ENCODE measurements around the gene RNU5B-1. TPM values are rescaled to one million over a fixed set of nuclear protein-coding genes. Genes with fewer than 3 reads are reported as not detected.

The RNU5B-1 gene
- total and polyA plus RNA-seq, 4 donors, result not detected

- TF ChIP-seq JUND (IDR thresholded peaks at IDR 0.05) (no peak), ZBTB33 (IDR thresholded peaks at IDR 0.05) (no peak), HNF4A (conservative IDR thresholded peaks at IDR 0.05) (no peak), MAX (IDR thresholded peaks at IDR 0.05) (no peak), NR2F2 (IDR thresholded peaks at IDR 0.05) (no peak), EGR1 (IDR thresholded peaks at IDR 0.05; ENCODE audit: low read depth in 2 of 2) (no peak), FOXA2 (IDR thresholded peaks at IDR 0.05) (no peak), ATF3 (IDR thresholded peaks at IDR 0.05) (no peak), SP1 (IDR thresholded peaks at IDR 0.05) (no peak), YY1 (IDR thresholded peaks at IDR 0.05) (no peak), RAD21 (IDR thresholded peaks at IDR 0.05) (no peak), HNF4G (IDR thresholded peaks at IDR 0.05) (no peak), RXRA (IDR thresholded peaks at IDR 0.05) (no peak), FOXA1 (IDR thresholded peaks at IDR 0.05) (no peak)
- TF ChIP-seq, protein P1, sequence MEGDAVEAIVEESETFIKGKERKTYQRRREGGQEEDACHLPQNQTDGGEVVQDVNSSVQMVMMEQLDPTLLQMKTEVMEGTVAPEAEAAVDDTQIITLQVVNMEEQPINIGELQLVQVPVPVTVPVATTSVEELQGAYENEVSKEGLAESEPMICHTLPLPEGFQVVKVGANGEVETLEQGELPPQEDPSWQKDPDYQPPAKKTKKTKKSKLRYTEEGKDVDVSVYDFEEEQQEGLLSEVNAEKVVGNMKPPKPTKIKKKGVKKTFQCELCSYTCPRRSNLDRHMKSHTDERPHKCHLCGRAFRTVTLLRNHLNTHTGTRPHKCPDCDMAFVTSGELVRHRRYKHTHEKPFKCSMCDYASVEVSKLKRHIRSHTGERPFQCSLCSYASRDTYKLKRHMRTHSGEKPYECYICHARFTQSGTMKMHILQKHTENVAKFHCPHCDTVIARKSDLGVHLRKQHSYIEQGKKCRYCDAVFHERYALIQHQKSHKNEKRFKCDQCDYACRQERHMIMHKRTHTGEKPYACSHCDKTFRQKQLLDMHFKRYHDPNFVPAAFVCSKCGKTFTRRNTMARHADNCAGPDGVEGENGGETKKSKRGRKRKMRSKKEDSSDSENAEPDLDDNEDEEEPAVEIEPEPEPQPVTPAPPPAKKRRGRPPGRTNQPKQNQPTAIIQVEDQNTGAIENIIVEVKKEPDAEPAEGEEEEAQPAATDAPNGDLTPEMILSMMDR (IDR thresholded peaks at IDR 0.05; ENCODE audit: low read depth, low read length, missing input control), result no peak
- TF ChIP-seq, protein P2, sequence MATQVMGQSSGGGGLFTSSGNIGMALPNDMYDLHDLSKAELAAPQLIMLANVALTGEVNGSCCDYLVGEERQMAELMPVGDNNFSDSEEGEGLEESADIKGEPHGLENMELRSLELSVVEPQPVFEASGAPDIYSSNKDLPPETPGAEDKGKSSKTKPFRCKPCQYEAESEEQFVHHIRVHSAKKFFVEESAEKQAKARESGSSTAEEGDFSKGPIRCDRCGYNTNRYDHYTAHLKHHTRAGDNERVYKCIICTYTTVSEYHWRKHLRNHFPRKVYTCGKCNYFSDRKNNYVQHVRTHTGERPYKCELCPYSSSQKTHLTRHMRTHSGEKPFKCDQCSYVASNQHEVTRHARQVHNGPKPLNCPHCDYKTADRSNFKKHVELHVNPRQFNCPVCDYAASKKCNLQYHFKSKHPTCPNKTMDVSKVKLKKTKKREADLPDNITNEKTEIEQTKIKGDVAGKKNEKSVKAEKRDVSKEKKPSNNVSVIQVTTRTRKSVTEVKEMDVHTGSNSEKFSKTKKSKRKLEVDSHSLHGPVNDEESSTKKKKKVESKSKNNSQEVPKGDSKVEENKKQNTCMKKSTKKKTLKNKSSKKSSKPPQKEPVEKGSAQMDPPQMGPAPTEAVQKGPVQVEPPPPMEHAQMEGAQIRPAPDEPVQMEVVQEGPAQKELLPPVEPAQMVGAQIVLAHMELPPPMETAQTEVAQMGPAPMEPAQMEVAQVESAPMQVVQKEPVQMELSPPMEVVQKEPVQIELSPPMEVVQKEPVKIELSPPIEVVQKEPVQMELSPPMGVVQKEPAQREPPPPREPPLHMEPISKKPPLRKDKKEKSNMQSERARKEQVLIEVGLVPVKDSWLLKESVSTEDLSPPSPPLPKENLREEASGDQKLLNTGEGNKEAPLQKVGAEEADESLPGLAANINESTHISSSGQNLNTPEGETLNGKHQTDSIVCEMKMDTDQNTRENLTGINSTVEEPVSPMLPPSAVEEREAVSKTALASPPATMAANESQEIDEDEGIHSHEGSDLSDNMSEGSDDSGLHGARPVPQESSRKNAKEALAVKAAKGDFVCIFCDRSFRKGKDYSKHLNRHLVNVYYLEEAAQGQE (IDR thresholded peaks at IDR 0.05), result no peak
- no peaks in the 10 kb centered on the region for H3K9me3 ChIP-seq (ENCODE audit: control insufficient read depth in 4 of 4, low read length in 3 of 4)
- H3K27ac ChIP-seq (ENCODE audit: low read depth in 1 of 2, low read length in 2 of 2), result no peak overlapping the region
- no peaks in the 10 kb centered on the region for H3K4me1 ChIP-seq (ENCODE audit: control insufficient read depth in 4 of 4, insufficient read depth in 4 of 4, low read length in 3 of 4)
- H3K4me3 ChIP-seq (ENCODE audit: low read depth in 1 of 3, low read length in 3 of 3), result no peak overlapping the region
- 93% methylated on average over 18 of the region's 18 CpGs for WGBS
- no peaks in the 10 kb centered on the region for H3K27me3 ChIP-seq (ENCODE audit: control insufficient read depth in 4 of 4, insufficient read depth in 4 of 4, low read length in 3 of 4)
- no peak overlapping the region for H3K9ac ChIP-seq (ENCODE audit: low read depth in 1 of 2, low read length in 2 of 2)
- H3K36me3 ChIP-seq (ENCODE audit: control insufficient read depth in 4 of 4, insufficient read depth in 3 of 4, low read depth in 1 of 4, low read length in 3 of 4), result no peaks in the 10 kb centered on the region
- DNase-seq (ENCODE audit: low spot score), result no peak
Observed at GRCh38 chr15:65329984-65330735, 25.7 kb downstream of the RNU5B-1 start.

All from liver (tissue), 9 donors.